Smooth muscle cell (in vitro differentiated cells): ENCODE data around the gene CCDC88A. TPM values are rescaled to one million over a fixed set of nuclear protein-coding genes. Genes with fewer than 3 reads are reported as not detected.
A peak's percentile ranks its signal among the peaks of the same experiment; 100 is the strongest.
"Not testable (repeated sequence)": the region's sequence is repeated elsewhere in the genome, so short reads cannot be mapped to it uniquely, and the experiment has no call there.

Experiments used
- DNase-seq: peaks from one replicate; lab custom pipeline; 2025; ENCODE audit not compliant: unreplicated experiment; lab: John Stamatoyannopoulos, UW
- H2AFZ ChIP-seq: fragments of 200-600 bp; sonication (generic); 2 replicates; pipeline ENCODE4 v1.6.0; 2016; ENCODE audit warnings: antibody characterized with exemption, low read depth, mild to moderate bottlenecking
- H3F3A ChIP-seq: fragments of 200-600 bp; sonication (generic); 2 replicates; pipeline ENCODE4 v1.6.0; 2017; ENCODE audit warnings: antibody characterized with exemption, low read depth
- H3K27ac ChIP-seq: fragments of 200-600 bp; sonication (generic); 2 replicates; pipeline ENCODE4 v1.5.1; 2016; ENCODE audit warnings: low read depth, mild to moderate bottlenecking
- H3K27me3 ChIP-seq: fragments of 200-600 bp; sonication (generic); 2 replicates; pipeline ENCODE4 v1.6.1; 2016; ENCODE audit warnings: low read depth, mild to moderate bottlenecking
- H3K36me3 ChIP-seq: fragments of 200-600 bp; sonication (generic); 2 replicates; pipeline ENCODE4 v1.5.1; 2016; ENCODE audit warnings: low read depth
- H3K4me1 ChIP-seq: fragments of 200-600 bp; sonication (generic); 2 replicates; pipeline ENCODE4 v1.5.1; 2016; ENCODE audit warnings: low read depth
- H3K4me2 ChIP-seq: fragments of 200-600 bp; sonication (generic); 2 replicates; pipeline ENCODE4 v1.6.0; 2016; ENCODE audit warnings: mild to moderate bottlenecking
- H3K4me3 ChIP-seq: fragments of 200-600 bp; sonication (generic); 2 replicates; pipeline ENCODE4 v1.5.1; 2016; ENCODE audit warnings: mild to moderate bottlenecking
- H3K79me2 ChIP-seq: fragments of 200-600 bp; sonication (generic); 2 replicates; pipeline ENCODE4 v1.6.0; 2016; ENCODE audit warnings: low read depth, mild to moderate bottlenecking
- H3K9ac ChIP-seq: fragments of 200-600 bp; sonication (generic); 2 replicates; pipeline ENCODE4 v1.6.0; 2016; ENCODE audit warnings: low read depth
- H3K9me3 ChIP-seq: fragments of 200-600 bp; sonication (generic); replicated peaks from 2 replicates; pipeline ENCODE4 v1.5.1; 2016; ENCODE audit warnings: low read depth
- H4K20me1 ChIP-seq: fragments of 200-600 bp; sonication (generic); 2 replicates; pipeline ENCODE4 v1.6.0; 2016; ENCODE audit warnings: low read depth
- whole genome bisulfite sequencing: methylation state at CpG from one replicate; pipeline ENCODE4 v1.1.7; 2016; ENCODE audit warnings: low lambda C conversion rate; 5-methylcytosine and 5-hydroxymethylcytosine counted together
- polyA plus RNA-seq: library from polyadenylated mRNA; unstranded; fragments of >200 nt; fragmentation: Nextera tagmentation; extraction: Ambion mirVana; gene quantifications from 2 replicates; pipeline ENCODE4 v1.2.1, GENCODE V29; 2016
- total RNA-seq: library from RNA; depleted of rRNA; stranded (reverse); fragments of >200 nt; gene quantifications from 2 replicates; pipeline ENCODE4 v1.2.3, GENCODE V29; 2014
- TF ChIP-seq, protein P1 (sequence below): fragments of 200-600 bp; sonication (generic); IDR thresholded peaks from 2 replicates; pipeline ENCODE4 v1.5.1; 2017; ENCODE audit warnings: borderline replicate concordance, mild to moderate bottlenecking, antibody characterized with exemption; ENCODE audit not compliant: insufficient read depth, poor library complexity, severe bottlenecking

Gene CCDC88A
- total and polyA plus RNA-seq, 2 experiments from 2014 or later, result 28.8 to 71.1 TPM

DNA sequence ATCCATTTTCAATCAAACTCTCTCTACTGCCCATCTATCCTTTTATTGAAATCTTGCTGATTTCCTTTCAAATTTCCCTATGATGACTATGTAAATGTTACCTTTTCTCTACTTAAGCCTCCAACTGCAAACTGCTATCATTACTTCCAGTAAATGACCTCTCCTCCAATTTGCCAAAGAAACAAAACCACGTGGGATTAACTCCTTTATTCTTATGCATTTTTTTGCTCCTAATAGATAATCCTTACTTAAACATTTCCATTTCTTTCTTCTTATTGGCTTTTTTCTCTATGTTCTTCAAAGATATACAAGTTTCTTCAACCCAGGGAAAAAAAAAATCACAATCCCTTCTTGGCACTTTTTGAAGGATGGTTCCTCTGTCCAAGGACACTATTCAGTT lies 61.2 kb downstream of the CCDC88A start:
- DNase-seq, result no peak
- Histone ChIP-seq H3F3A (no peaks in the 10 kb centered on the region), H3K9me3 (no peaks in the 10 kb centered on the region), H3K27ac (peak overlapping the region; percentile 83), H4K20me1 (no peaks in the 10 kb centered on the region), H3K27me3 (no peaks in the 10 kb centered on the region), H3K4me2 (peak overlapping the region; percentile 54), H3K4me1 (peaks cover 6% of the 10 kb centered on the region), H3K4me3 (no peak overlapping the region), H3K36me3 (peaks cover 3% of the 10 kb centered on the region), H2AFZ (no peak overlapping the region), H3K79me2 (no peaks in the 10 kb centered on the region), H3K9ac (peak overlapping the region; percentile 24)
- TF ChIP-seq, protein P1, sequence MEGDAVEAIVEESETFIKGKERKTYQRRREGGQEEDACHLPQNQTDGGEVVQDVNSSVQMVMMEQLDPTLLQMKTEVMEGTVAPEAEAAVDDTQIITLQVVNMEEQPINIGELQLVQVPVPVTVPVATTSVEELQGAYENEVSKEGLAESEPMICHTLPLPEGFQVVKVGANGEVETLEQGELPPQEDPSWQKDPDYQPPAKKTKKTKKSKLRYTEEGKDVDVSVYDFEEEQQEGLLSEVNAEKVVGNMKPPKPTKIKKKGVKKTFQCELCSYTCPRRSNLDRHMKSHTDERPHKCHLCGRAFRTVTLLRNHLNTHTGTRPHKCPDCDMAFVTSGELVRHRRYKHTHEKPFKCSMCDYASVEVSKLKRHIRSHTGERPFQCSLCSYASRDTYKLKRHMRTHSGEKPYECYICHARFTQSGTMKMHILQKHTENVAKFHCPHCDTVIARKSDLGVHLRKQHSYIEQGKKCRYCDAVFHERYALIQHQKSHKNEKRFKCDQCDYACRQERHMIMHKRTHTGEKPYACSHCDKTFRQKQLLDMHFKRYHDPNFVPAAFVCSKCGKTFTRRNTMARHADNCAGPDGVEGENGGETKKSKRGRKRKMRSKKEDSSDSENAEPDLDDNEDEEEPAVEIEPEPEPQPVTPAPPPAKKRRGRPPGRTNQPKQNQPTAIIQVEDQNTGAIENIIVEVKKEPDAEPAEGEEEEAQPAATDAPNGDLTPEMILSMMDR, result no peak
- 46% methylated on average over 1 of the region's 1 CpG for WGBS

DNA sequence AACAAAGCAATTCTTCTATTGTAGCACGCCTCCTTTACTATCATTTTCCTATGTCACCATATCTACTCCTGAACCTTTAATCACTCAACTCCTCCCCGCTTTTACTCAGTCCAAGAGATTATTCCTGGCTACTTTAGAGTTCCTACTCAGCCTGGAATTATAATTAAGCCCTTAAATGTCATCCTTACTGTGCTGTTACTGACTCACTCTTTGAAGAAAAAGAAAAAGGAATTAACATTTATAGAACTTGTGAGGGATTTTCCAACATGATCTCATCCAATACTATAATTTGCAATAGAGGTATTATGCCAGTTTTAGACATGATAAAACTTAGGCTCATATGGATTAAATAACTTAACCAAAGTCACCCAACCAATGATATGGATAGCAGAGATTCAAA lies 61.7 kb downstream of the CCDC88A start:
- H4K20me1 ChIP-seq, result no peaks in the 10 kb centered on the region
- peak overlapping the region; percentile 83 for H3K27ac ChIP-seq
- no peak overlapping the region for H3K9ac ChIP-seq
- whole genome bisulfite sequencing, result 38% methylated on average over 2 of the region's 2 CpGs
- DNase-seq, result no peak
- H3K79me2 ChIP-seq, result no peaks in the 10 kb centered on the region
- H2AFZ ChIP-seq, result no peak overlapping the region
- peak overlapping the region; percentile 54 for H3K4me2 ChIP-seq
- no peaks in the 10 kb centered on the region for H3K9me3 ChIP-seq
- no peaks in the 10 kb centered on the region for H3F3A ChIP-seq
- peaks cover 6% of the 10 kb centered on the region for H3K4me1 ChIP-seq
- H3K27me3 ChIP-seq, result no peaks in the 10 kb centered on the region
- H3K36me3 ChIP-seq, result peaks cover 3% of the 10 kb centered on the region
- TF ChIP-seq, protein P1, result no peak
- H3K4me3 ChIP-seq, result no peak overlapping the region

GRCh38 chr2:55357164-55357563 lies 62.5 kb downstream of the CCDC88A start:
- H3K36me3 ChIP-seq, result peaks cover 3% of the 10 kb centered on the region
- H3F3A ChIP-seq, result no peaks in the 10 kb centered on the region
- H3K27ac ChIP-seq, result no peak overlapping the region
- TF ChIP-seq, protein P1, result no peak
- no peak overlapping the region for H2AFZ ChIP-seq
- no peak overlapping the region for H3K9ac ChIP-seq
- DNase-seq, result no peak
- H3K4me2 ChIP-seq, result no peak overlapping the region
- peaks cover 6% of the 10 kb centered on the region for H3K4me1 ChIP-seq
- no peak overlapping the region for H3K4me3 ChIP-seq
- H3K27me3 ChIP-seq, result no peaks in the 10 kb centered on the region
- no peaks in the 10 kb centered on the region for H3K9me3 ChIP-seq
- no peaks in the 10 kb centered on the region for H3K79me2 ChIP-seq
- no peaks in the 10 kb centered on the region for H4K20me1 ChIP-seq

GRCh38 chr2:55356136-55356535 lies 63.5 kb downstream of the CCDC88A start:
- not testable (repeated sequence) for H2AFZ ChIP-seq, H3K27ac ChIP-seq, H3K79me2 ChIP-seq, H3K4me2 ChIP-seq, H3K4me3 ChIP-seq, DNase-seq, H3K36me3 ChIP-seq, H3K9me3 ChIP-seq, H3F3A ChIP-seq, H4K20me1 ChIP-seq, H3K4me1 ChIP-seq, H3K27me3 ChIP-seq, H3K9ac ChIP-seq
- 100% methylated on average over 2 of the region's 2 CpGs for WGBS
